AG09309 (cell line): ENCODE data around the gene SSNA1.

Experiments used
- DNase-seq: peaks from one replicate; pipeline ENCODE4 v3.0.0-alpha.2; 2010; ENCODE audit warnings: low read depth
- H3K4me3 ChIP-seq: 2 replicates; pipeline ENCODE4 v1.5.1; 2011; ENCODE audit warnings: mild to moderate bottlenecking, low read depth, low read length, moderate library complexity; ENCODE audit not compliant: control insufficient read depth
- TF ChIP-seq, protein P1 (sequence below): IDR thresholded peaks from 2 replicates; pipeline ENCODE4 v1.5.1; 2011; ENCODE audit warnings: mild to moderate bottlenecking, low read depth, low read length, inconsistent platforms; ENCODE audit not compliant: insufficient read depth, control insufficient read depth; ENCODE audit errors: missing control alignments

Gene SSNA1

DNA sequence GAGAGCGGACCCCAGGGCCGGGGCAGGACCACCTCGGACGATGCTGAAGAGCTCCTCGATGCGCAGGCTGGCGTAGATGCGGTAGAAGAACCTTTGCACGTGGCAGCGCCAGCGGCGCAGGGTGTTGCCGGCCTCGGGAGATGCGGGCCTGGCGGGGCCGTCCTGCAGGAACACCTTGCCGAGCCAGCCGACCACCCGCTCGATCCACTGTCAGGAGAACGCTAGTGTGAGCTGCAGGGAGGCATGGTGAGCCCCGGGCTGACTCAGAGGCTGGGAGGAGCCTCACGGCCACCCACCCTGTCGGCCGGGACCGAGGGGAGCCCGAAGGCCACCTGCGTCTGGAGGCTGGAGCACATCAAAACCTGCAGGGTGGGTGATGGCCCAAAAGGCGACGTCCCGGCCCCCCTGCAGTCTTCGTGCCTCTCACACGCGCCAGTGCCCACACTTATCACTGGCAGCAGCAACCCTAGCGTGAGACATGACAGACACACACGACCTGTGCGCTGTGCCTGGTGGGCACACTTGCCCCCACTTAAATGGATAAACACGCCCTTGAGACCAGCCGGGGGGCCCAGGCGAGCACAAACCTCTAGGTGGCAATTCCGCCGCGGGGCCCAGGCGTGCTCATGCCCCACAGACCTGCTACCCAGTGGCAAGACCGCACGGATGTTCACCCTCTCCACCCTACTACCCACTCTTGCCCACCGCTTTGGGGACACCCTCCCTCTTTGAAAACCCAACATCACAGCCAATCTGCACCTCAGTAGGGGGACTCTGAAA, 3.4 kb upstream of the SSNA1 start:
- H3K4me3 ChIP-seq = no peak overlapping the region
- TF ChIP-seq, protein P1, sequence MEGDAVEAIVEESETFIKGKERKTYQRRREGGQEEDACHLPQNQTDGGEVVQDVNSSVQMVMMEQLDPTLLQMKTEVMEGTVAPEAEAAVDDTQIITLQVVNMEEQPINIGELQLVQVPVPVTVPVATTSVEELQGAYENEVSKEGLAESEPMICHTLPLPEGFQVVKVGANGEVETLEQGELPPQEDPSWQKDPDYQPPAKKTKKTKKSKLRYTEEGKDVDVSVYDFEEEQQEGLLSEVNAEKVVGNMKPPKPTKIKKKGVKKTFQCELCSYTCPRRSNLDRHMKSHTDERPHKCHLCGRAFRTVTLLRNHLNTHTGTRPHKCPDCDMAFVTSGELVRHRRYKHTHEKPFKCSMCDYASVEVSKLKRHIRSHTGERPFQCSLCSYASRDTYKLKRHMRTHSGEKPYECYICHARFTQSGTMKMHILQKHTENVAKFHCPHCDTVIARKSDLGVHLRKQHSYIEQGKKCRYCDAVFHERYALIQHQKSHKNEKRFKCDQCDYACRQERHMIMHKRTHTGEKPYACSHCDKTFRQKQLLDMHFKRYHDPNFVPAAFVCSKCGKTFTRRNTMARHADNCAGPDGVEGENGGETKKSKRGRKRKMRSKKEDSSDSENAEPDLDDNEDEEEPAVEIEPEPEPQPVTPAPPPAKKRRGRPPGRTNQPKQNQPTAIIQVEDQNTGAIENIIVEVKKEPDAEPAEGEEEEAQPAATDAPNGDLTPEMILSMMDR = no peak
- DNase-seq = no peak

DNA sequence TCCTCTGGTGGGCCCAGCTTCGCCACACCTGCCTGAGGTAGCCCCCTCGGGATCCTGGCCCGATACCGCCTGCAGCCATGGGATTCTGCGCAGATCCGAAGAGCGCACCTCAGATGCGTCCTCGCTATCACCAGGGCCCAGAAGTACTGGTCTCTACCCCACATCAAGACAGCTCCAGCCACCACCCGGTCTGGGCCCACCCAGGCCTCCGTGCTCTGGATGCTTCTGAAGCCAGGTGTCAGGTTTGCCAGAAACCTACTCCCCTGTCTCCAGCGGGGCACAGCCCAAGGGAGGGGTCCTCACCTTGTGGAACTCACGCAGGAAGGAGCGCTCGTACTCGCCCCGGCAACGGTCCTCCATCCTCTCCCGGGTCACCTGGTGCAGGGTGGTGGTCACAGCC, 2.6 kb upstream of the SSNA1 start:
- DNase-seq = no peak
- TF ChIP-seq, protein P1 = no peak
- no peak overlapping the region for H3K4me3 ChIP-seq

DNA sequence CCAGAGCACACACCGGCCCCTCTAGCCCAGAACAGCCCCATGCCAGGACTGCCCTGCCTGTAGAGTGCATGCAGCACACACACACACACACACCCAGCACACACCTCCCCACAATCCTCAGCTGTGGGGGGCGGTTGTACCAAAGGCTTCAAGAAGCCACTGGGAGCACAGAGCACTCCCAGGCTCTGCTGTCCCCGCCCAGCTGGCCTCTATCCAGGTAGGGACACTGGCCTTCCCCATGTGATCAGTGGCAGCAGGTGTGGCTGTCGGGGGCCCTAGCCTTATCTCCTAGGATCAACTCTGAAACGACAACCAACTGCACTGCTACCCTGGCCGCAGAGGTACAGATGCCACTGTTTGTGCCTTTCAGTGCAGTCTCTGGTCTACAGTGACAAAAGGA, 2.1 kb upstream of the SSNA1 start:
- TF ChIP-seq, protein P1 = no peak
- no peak for DNase-seq
- H3K4me3 ChIP-seq = no peak overlapping the region

DNA sequence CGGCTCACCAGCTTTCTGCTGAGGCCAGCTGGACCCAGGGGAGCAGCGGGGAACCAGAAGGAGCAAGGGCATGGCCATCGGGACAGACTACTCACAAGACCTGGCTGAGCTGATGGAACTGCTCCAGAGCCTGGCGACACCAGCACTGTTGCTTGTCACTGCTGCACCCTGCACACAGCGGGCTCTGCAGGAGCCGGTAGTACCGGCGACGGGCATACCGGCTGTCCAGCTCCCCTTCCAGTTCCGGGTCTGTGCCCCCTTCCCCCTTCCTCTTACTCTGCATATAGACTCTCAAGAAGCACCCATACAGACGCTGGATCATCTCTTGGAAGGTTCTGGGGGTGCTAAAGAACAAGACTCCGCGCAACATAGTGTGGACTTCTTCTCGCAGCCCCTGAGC, 1.1 kb upstream of the SSNA1 start:
- TF ChIP-seq, protein P1 = no peak
- no peak for DNase-seq

DNA sequence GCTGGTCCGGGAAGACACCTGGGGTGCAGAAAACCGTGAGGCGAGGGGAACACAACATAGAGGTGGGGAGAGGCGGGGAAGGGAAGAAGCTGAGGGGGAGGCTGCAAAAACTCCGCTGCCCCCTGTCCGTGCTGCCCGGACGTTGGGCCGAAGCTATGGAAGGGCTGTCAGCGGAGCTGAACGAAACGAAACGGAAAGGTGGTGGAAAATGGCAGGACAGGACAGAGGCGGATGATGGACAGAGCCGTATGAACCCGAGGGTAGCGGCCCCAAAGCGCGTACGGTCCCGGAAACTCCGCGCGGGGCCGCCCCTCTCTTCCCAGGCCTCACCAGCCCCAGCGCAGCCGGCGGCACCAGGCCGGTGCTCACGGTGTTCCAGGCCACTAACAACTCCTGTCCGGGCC, 388 bp upstream of the SSNA1 start:
- peak overlapping the region; percentile 98 for H3K4me3 ChIP-seq
- DNase-seq = no peak
- TF ChIP-seq, protein P1 = no peak

More for the DNA sequence above, 1.1 kb upstream of the SSNA1 start:
- H3K4me3 ChIP-seq = peak overlapping the region; percentile 98

DNA sequence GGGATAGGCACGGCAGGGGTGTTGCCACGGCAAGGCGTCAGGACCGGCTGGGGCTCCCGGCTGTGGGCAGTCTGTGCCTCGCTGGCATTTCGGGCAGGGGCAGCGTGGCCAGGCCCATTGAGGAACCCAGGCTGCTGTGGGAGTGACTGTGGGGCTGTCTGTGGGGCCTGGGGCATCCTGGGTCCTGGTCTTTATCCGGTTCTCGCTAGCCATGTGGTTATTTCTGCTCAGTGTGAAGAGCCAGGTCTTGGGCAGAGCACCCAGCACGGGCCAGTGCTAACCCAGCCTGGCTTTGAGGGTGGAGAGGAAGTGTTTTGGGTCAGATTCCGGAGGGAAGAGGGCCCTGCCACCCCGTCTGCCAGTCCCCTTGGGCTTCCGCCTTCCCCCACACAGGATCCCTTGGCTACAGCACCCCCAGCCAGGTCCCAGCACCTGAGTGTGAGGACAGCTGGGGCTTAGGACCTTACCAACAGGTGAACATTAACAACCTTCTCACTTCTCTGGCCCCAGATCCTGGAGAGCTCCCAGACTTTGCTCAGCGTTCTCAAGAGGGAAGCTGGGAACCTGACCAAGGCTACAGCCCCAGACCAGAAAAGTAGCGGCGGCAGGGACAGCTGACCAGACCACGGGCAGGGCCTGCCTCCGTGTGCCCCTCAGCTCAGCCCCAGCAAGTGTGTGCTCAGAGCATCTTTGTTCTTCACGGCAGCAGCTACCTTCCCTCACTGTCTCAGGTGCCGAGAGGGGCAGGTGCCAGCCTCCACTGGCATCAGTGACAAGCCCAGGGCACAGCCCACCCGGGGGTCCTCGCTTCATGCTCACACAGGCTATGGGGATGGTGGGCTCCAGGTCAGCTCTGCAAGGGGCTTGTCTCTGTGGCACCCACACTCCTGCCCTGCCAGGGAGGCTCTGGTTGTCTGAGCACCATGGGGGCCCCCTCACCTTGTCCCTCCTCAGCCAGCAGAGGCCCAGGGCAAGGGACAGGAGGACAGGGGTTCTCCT, 1.1 kb downstream of the SSNA1 start:
- TF ChIP-seq, protein P1 = no peak
- no peak for DNase-seq

More for the DNA sequence above, 1.1 kb downstream of the SSNA1 start:
- H3K4me3 ChIP-seq = peak overlapping the region; percentile 98
